HFF-Myc (cell line): ENCODE data around the gene PUS1.

Experiments
- DNase-seq: peaks from one replicate; pipeline ENCODE4 v3.0.0-alpha.2; 2011; ENCODE audit warnings: low read depth; ENCODE audit errors: extremely low read depth
- H3K4me3 ChIP-seq: replicated peaks from 2 replicates; pipeline ENCODE4 v1.5.1; 2011; ENCODE audit warnings: low read depth, mild to moderate bottlenecking, control low read depth, low read length
- CTCF ChIP-seq: IDR thresholded peaks from 2 replicates; pipeline ENCODE4 v1.5.1; 2012; ENCODE audit warnings: mild to moderate bottlenecking, low read depth, low read length, control low read depth; ENCODE audit errors: missing control alignments

The PUS1 gene

GRCh38 chr12:131897276-131897675 is 31.8 kb upstream of the PUS1 start:
- no peak for DNase-seq
- no peak overlapping the region for H3K4me3 ChIP-seq
- TF ChIP-seq CTCF, result no peak

- no peak overlapping the region for H3K4me3 ChIP-seq
- DNase-seq, result no peak
- no peak for TF ChIP-seq CTCF
Observed at GRCh38 chr12:131897875-131898274, 31.2 kb upstream of the PUS1 start.

GRCh38 chr12:131900397-131900796 is 28.7 kb upstream of the PUS1 start:
- no peak for TF ChIP-seq CTCF
- H3K4me3 ChIP-seq, result no peak overlapping the region
- no peak for DNase-seq

GRCh38 chr12:131901431-131902331 is 27.4 kb upstream of the PUS1 start:
- no peak overlapping the region for H3K4me3 ChIP-seq
- TF ChIP-seq CTCF, result no peak
- no peak for DNase-seq

- TF ChIP-seq CTCF, result no peak
- DNase-seq, result no peak
- H3K4me3 ChIP-seq, result no peak overlapping the region
Observed at GRCh38 chr12:131902332-131903241, 26.5 kb upstream of the PUS1 start.

- TF ChIP-seq CTCF, result no peak
- DNase-seq, result no peak
Observed at GRCh38 chr12:131903270-131904255, 25.5 kb upstream of the PUS1 start.

More at GRCh38 chr12:131903270-131904255, 25.5 kb upstream of the PUS1 start:
- H3K4me3 ChIP-seq, result no peak overlapping the region
